H1 (cell line): ENCODE data around the gene MRPL52. TPM values are rescaled to one million over a fixed set of nuclear protein-coding genes. Genes with fewer than 3 reads are reported as not detected.

Experiments
- CTCF ChIA-PET: fragments of 300-600 bp; sonication (Branson Sonifier 250); formaldehyde crosslinking; loops from one replicate; lab custom pipeline; 2021; ENCODE audit not compliant: partially characterized antibody; lab: Charles Lee
- POLR2A ChIA-PET: fragments of 300-600 bp; sonication (Branson Sonifier 250); formaldehyde crosslinking; loops from one replicate; lab custom pipeline; 2021; ENCODE audit warnings: inconsistent platforms; ENCODE audit not compliant: partially characterized antibody; lab: Charles Lee
- DNase-seq, 2 experiments: peaks; one replicate each; pipeline versions ENCODE4 v3.0.0 to v3.0.0-alpha.2; 2010 to 2022; ENCODE audit warnings: low spot score in 2 of 2, low read depth in 1 of 2, mixed read lengths in 1 of 2
- FAIRE-seq: peaks from 2 replicates; lab custom pipeline; 2011; peaks lifted over from hg19 to GRCh38; lab: Jason Lieb, UNC
- H2AFZ ChIP-seq: 2 replicates; pipeline ENCODE4 v1.8.1; 2012; ENCODE audit warnings: low read length, inconsistent platforms
- H2AK5ac ChIP-seq: 2 replicates; pipeline ENCODE4 v1.6.1; 2013; ENCODE audit warnings: low read depth, low read length
- H2BK120ac ChIP-seq: replicated peaks from 2 replicates; pipeline ENCODE3; 2013; ENCODE audit warnings: low read depth, low read length, inconsistent platforms
- H2BK12ac ChIP-seq: 2 replicates; pipeline ENCODE4 v1.6.1; 2013; ENCODE audit warnings: low read depth, low read length
- H2BK15ac ChIP-seq: 2 replicates; pipeline ENCODE4 v1.6.1; 2013; ENCODE audit warnings: low read length
- H2BK20ac ChIP-seq: 2 replicates; pipeline ENCODE4 v1.6.1; 2013; ENCODE audit warnings: low read length
- H2BK5ac ChIP-seq: 2 replicates; pipeline ENCODE4 v1.6.1; 2013; ENCODE audit warnings: low read depth, low read length
- H3K14ac ChIP-seq: 2 replicates; pipeline ENCODE4 v1.6.1; 2013; ENCODE audit warnings: inconsistent platforms; ENCODE audit not compliant: insufficient read length
- H3K18ac ChIP-seq: 2 replicates; pipeline ENCODE4 v1.6.1; 2013; ENCODE audit warnings: low read length; ENCODE audit errors: extremely low read depth
- H3K23ac ChIP-seq: 2 replicates; pipeline ENCODE4 v1.6.1; 2013; ENCODE audit warnings: inconsistent platforms; ENCODE audit not compliant: insufficient read length
- H3K23me2 ChIP-seq: 2 replicates; pipeline ENCODE4 v1.6.1; 2013; ENCODE audit warnings: low read depth, low read length
- H3K27ac ChIP-seq: 2 replicates; pipeline ENCODE4 v1.6.1; 2011; ENCODE audit warnings: low read depth, low read length, inconsistent platforms
- H3K27me3 ChIP-seq, 4 experiments: replicated peaks in 1 of 4; 1 replicate in 1 of 4; 2 replicates in 3 of 4; pipeline versions ENCODE4 v1.6.1 to v1.8.1; 2011 to 2013; ENCODE audit warnings: low read length in 3 of 4, mild to moderate bottlenecking in 3 of 4, inconsistent platforms in 2 of 4, mixed read lengths in 2 of 4, moderate library complexity in 1 of 4; ENCODE audit not compliant: control insufficient read depth in 3 of 4, insufficient read depth in 3 of 4; ENCODE audit errors: extremely low read depth in 1 of 4
- H3K36me3 ChIP-seq, 4 experiments: 2 replicates each; pipeline versions ENCODE4 v1.6.1 to v1.8.1; 2011 to 2013; ENCODE audit warnings: mild to moderate bottlenecking in 4 of 4, low read length in 3 of 4, moderate library complexity in 2 of 4, control low read depth in 1 of 4, inconsistent platforms in 1 of 4; ENCODE audit not compliant: insufficient read depth in 4 of 4, control insufficient read depth in 2 of 4
- H3K4ac ChIP-seq: replicated peaks from 2 replicates; pipeline ENCODE3; 2013; ENCODE audit warnings: low read length, low read depth, mixed read lengths, inconsistent platforms; ENCODE audit not compliant: insufficient read length
- H3K4me1 ChIP-seq, 4 experiments: replicated peaks in 1 of 4; 1 replicate in 1 of 4; 2 replicates in 3 of 4; pipeline versions ENCODE4 v1.6.1 to v1.8.1; 2011 to 2013; ENCODE audit warnings: low read length in 3 of 4, inconsistent platforms in 2 of 4, mixed read lengths in 1 of 4; ENCODE audit not compliant: insufficient read depth in 4 of 4, control insufficient read depth in 3 of 4
- H3K4me2 ChIP-seq, 2 experiments: 2 replicates each; pipeline versions ENCODE4 v1.6.1 to v1.8.1; 2011 to 2013; ENCODE audit warnings: low read depth in 2 of 2, low read length in 2 of 2, control low read depth in 1 of 2, inconsistent platforms in 1 of 2, mild to moderate bottlenecking in 1 of 2; ENCODE audit not compliant: insufficient read depth in 1 of 2
- H3K4me3 ChIP-seq, 4 experiments: fragments of 200-600, 300-600 bp in 1 of 4; sonication (generic), shearing (Covaris generic), sonication (Bioruptor Twin) in 1 of 4; 2 replicates each; pipeline versions ENCODE4 v1.5.1 to v1.8.1; 2011 to 2016; ENCODE audit warnings: low read length in 4 of 4, low read depth in 3 of 4, control low read depth in 2 of 4, inconsistent platforms in 2 of 4, mild to moderate bottlenecking in 2 of 4, mixed read lengths in 1 of 4, moderate library complexity in 1 of 4; ENCODE audit not compliant: insufficient read depth in 2 of 4; ENCODE audit errors: extremely low read depth in 1 of 4
- H3K56ac ChIP-seq: replicated peaks from 2 replicates; pipeline ENCODE3; 2013; ENCODE audit warnings: low read depth, mild to moderate bottlenecking, mixed read lengths, low read length, inconsistent platforms; ENCODE audit not compliant: insufficient read length
- H3K79me1 ChIP-seq: 2 replicates; pipeline ENCODE4 v1.6.1; 2013; ENCODE audit warnings: low read depth, low read length, control low read depth
- H3K79me2 ChIP-seq, 2 experiments: 2 replicates each; pipeline versions ENCODE4 v1.6.1 to v1.8.1; 2012 to 2013; ENCODE audit warnings: low read length in 2 of 2, mild to moderate bottlenecking in 2 of 2, inconsistent platforms in 1 of 2; ENCODE audit not compliant: insufficient read depth in 2 of 2, control insufficient read depth in 1 of 2
- H3K9ac ChIP-seq, 4 experiments: replicated peaks in 1 of 4; 1 replicate in 1 of 4; 2 replicates in 3 of 4; pipeline versions ENCODE4 v1.6.1 to v1.8.1; 2011 to 2013; ENCODE audit warnings: low read depth in 3 of 4, low read length in 3 of 4, control low read depth in 2 of 4, mild to moderate bottlenecking in 2 of 4, moderate library complexity in 2 of 4, inconsistent platforms in 1 of 4; ENCODE audit errors: extremely low read depth in 1 of 4
- H3K9me3 ChIP-seq, 2 experiments: 2 replicates each; pipeline versions ENCODE4 v1.6.1 to v1.8.1; 2012 to 2013; ENCODE audit warnings: mild to moderate bottlenecking in 2 of 2, moderate library complexity in 2 of 2, control low read depth in 1 of 2, inconsistent platforms in 1 of 2, low read depth in 1 of 2, low read length in 1 of 2, mixed read lengths in 1 of 2; ENCODE audit not compliant: insufficient read depth in 2 of 2
- H4K20me1 ChIP-seq, 2 experiments: replicated peaks in 1 of 2; 2 replicates each; pipeline versions ENCODE3 to v1.8.1; 2011 to 2013; ENCODE audit warnings: inconsistent platforms in 2 of 2, low read length in 2 of 2, mild to moderate bottlenecking in 1 of 2; ENCODE audit not compliant: insufficient read depth in 2 of 2, control insufficient read depth in 1 of 2
- H4K5ac ChIP-seq: 2 replicates; pipeline ENCODE4 v1.6.1; 2013; ENCODE audit warnings: low read length, low read depth, mixed read lengths, inconsistent platforms; ENCODE audit not compliant: insufficient read length
- H4K8ac ChIP-seq: 2 replicates; pipeline ENCODE4 v1.8.0; 2013; ENCODE audit warnings: mild to moderate bottlenecking, moderate library complexity, low read length, inconsistent platforms; ENCODE audit not compliant: insufficient read depth; ENCODE audit errors: extremely low read depth
- H4K91ac ChIP-seq: replicated peaks from 2 replicates; pipeline ENCODE3; 2013; ENCODE audit warnings: low read length, mixed read lengths, inconsistent platforms; ENCODE audit not compliant: insufficient read length
- BCL11A ChIP-seq, 2 experiments: IDR thresholded peaks; one replicate each; pipeline ENCODE4 v1.6.1; 2011; ENCODE audit warnings: low read depth in 2 of 2, low read length in 2 of 2, mild to moderate bottlenecking in 2 of 2
- CBX5 ChIP-seq: fragments of 300-800, 300-1000 bp; sonication (generic); IDR thresholded peaks from 2 replicates; pipeline ENCODE4 v1.7.1; 2016; ENCODE audit warnings: antibody characterized with exemption, low read length, low read depth
- CHD2 ChIP-seq: IDR thresholded peaks from 2 replicates; pipeline ENCODE4 v1.6.1; 2012; ENCODE audit warnings: low read length, improper control_type of control experiment
- FOSL1 ChIP-seq: IDR thresholded peaks from 2 replicates; pipeline ENCODE4 v1.6.1; 2011; ENCODE audit warnings: mild to moderate bottlenecking, low read depth, low read length, moderate library complexity; ENCODE audit not compliant: insufficient read depth
- MAX ChIP-seq: IDR thresholded peaks from 2 replicates; pipeline ENCODE4 v1.6.1; 2012; ENCODE audit warnings: inconsistent platforms
- POU5F1 ChIP-seq: IDR thresholded peaks from 2 replicates; pipeline ENCODE4 v1.6.1; 2011; ENCODE audit warnings: low read depth, mild to moderate bottlenecking, low read length, moderate library complexity
- SAP30 ChIP-seq: fragments of 300-600 bp; sonication (generic); IDR thresholded peaks from 2 replicates; pipeline ENCODE4 v1.7.1; 2012; ENCODE audit warnings: low read length, moderate library complexity, mild to moderate bottlenecking, inconsistent platforms; ENCODE audit not compliant: insufficient read depth, insufficient replicate concordance
- SP4 ChIP-seq: IDR thresholded peaks from 2 replicates; pipeline ENCODE4 v1.6.1; 2012; ENCODE audit warnings: low read length, inconsistent platforms
- WGBS, 2 experiments: shearing (Covaris generic) in 1 of 2; methylation state at CpG; one replicate each; pipeline versions ENCODE4 v1.1.6 to v1.1.7; 2013 to 2015; ENCODE audit warnings: low lambda C conversion rate in 2 of 2, mixed read lengths in 2 of 2, inconsistent platforms in 1 of 2, low coverage in 1 of 2, missing lambda C conversion rate in 1 of 2; ENCODE audit not compliant: insufficient replicate concordance in 2 of 2, insufficient coverage in 1 of 2, insufficient read length in 1 of 2; ENCODE audit errors: extremely low coverage in 1 of 2, missing lambda C conversion rate in 1 of 2; 5-methylcytosine and 5-hydroxymethylcytosine counted together
- polyA plus RNA-seq, 7 experiments: library from polyadenylated mRNA; depleted of rRNA in 3 of 7; stranded (reverse) in 5 of 7; unstranded in 2 of 7; fragments of >200 nt in 5 of 7; fragments of 200-250 nt in 2 of 7; gene quantifications; 1 replicate in 5 of 7; 2 replicates in 1 of 7; 4 replicates in 1 of 7; pipeline versions ENCODE4 v1.2.1 to v1.2.3, GENCODE V29; 2011 to 2013; ENCODE audit warnings: missing spikeins in 2 of 7, mixed read lengths in 2 of 7
- total RNA-seq: library from RNA; stranded (reverse); fragmentation: NEBNext Ultra II Directional; extraction: Animal tissue kit (Norgen Biotek cat#: 25700); gene quantifications from 2 replicates; pipeline ENCODE4 v1.2.1, GENCODE V29; 2021

MRPL52 gene
- total and polyA plus RNA-seq, 2 of the 8 experiments (the other 6 are each of a cell fraction or from before 2014, with no cell fraction given), result 70.5 to 176 TPM

GRCh38 chr14:22875748-22876319 is 46.1 kb downstream of the MRPL52 start:
- Histone ChIP-seq H3K18ac (no peak overlapping the region), H3K56ac (no peak overlapping the region), H3K4ac (no peak overlapping the region), H2AK5ac (no peak overlapping the region), H4K91ac (no peak overlapping the region), H3K36me3 (no peaks in the 10 kb centered on the region; a peak in 2 of 8 replicates), H4K20me1 (no peaks in the 10 kb centered on the region), H3K9ac (no peak overlapping the region), H4K5ac (no peak overlapping the region), H2BK15ac (no peak overlapping the region), H3K4me1 (peaks cover 0 to 6% (median 2%) of the 10 kb centered on the region in 4 experiments; a peak in 4 of 7 replicates), H3K27ac (no peak overlapping the region), H2BK12ac (no peak overlapping the region), H3K9me3 (no peaks in the 10 kb centered on the region), H3K4me2 (no peak overlapping the region), H2BK120ac (no peak overlapping the region), H3K23me2 (peaks cover 5% of the 10 kb centered on the region), H3K23ac (no peak overlapping the region), H3K27me3 (no peaks in the 10 kb centered on the region), H4K8ac (no peak overlapping the region; the same call in 1 of the 2 replicates), H3K4me3 (no peak overlapping the region), H3K14ac (no peak overlapping the region), H3K79me2 (no peaks in the 10 kb centered on the region), H2BK20ac (no peak overlapping the region), H3K79me1 (no peaks in the 10 kb centered on the region), H2BK5ac (no peak overlapping the region), H2AFZ (no peak overlapping the region)
- POLR2A ChIA-PET, result interaction anchor here (1.0 to 6.6 kb wide), 2 partner anchors 8 to 27 kb away, joined by 3 to 54 read pairs; partner anchors contain the start of gene REM2
- FAIRE-seq, result no peak
- CTCF ChIA-PET, result interaction anchor here (1.2 to 56.0 kb wide), 5 partner anchors 8 to 306 kb away, joined by 3 to 1562 read pairs (median 121); partner anchors contain the start of genes MMP14, MRPL52, REM2 and SLC7A7
- WGBS, 2 experiments, result 91% methylated on average over 20 of the region's 20 CpGs; no CpG with 5 or more reads in 1 of the 2 experiments
- TF ChIP-seq BCL11A (IDR thresholded peaks at IDR 0.05; ENCODE audit: low read depth in 2 of 2, low read length in 2 of 2) (no peak), POU5F1 (no peak), SP4 (no peak), SAP30 (no peak), CHD2 (no peak), FOSL1 (no peak), CBX5 (no peak), MAX (no peak)
- no peak for DNase-seq
